Testis (tissue), 3 donors: ENCODE measurements around the gene CD72. TPM values are rescaled to one million over a fixed set of nuclear protein-coding genes. Genes with fewer than 3 reads are reported as not detected.

Experiments used
- DNase-seq: peaks from one replicate; pipeline ENCODE4 v3.0.0-alpha.2; 2019
- H3K27ac ChIP-seq, 2 donors: fragments of 200-600 bp; sonication (generic); one replicate each; pipeline ENCODE4 v1.5.1; 2019
- H3K27me3 ChIP-seq: fragments of 200-600 bp; sonication (generic); one replicate; pipeline ENCODE4 v1.5.1; 2019
- H3K36me3 ChIP-seq: fragments of 200-600 bp; sonication (generic); one replicate; pipeline ENCODE4 v1.5.1; 2017; ENCODE audit warnings: low read depth; ENCODE audit errors: missing control alignments
- H3K4me1 ChIP-seq: fragments of 200-600 bp; sonication (generic); one replicate; pipeline ENCODE4 v1.5.1; 2019
- H3K4me3 ChIP-seq, 2 donors: fragments of 200-600 bp; sonication (generic); one replicate each; pipeline ENCODE4 v1.5.1; 2017 to 2019
- H3K9me3 ChIP-seq: fragments of 200-600 bp; sonication (generic); one replicate; pipeline ENCODE4 v1.5.1; 2017
- CTCF ChIP-seq, 3 experiments: fragments of 450-650 bp in 2 of 3; fragments of 200-600 bp in 1 of 3; sonication (generic) in 1 of 3; IDR thresholded peaks; one replicate each; pipeline ENCODE4 v1.5.1; 2016 to 2019; ENCODE audit warnings: antibody characterized with exemption in 3 of 3, mild to moderate bottlenecking in 2 of 3, moderate library complexity in 1 of 3
- POLR2A ChIP-seq: fragments of 450-650 bp; IDR thresholded peaks from one replicate; pipeline ENCODE4 v1.6.1; 2017; ENCODE audit warnings: antibody characterized with exemption, mild to moderate bottlenecking, moderate library complexity
- WGBS, 2 donors: methylation state at CpG; one replicate each; pipeline ENCODE4 v1.1.5; 2018; 5-methylcytosine and 5-hydroxymethylcytosine counted together
- intact Hi-C: fragments of 100-400 bp; cut with DNase I; formaldehyde crosslinking; loops from one replicate; pipeline ENCODE4 v1.15.1; 2023; ENCODE audit warnings: low total_unique reads
- polyA plus RNA-seq: library from polyadenylated mRNA; stranded (reverse); fragments of 350-450 nt; fragmentation: Illumina TruSeq; extraction: RNeasy Lipid Tissue Mini Kit (QIAGEN cat#74804); gene quantifications from one replicate; pipeline ENCODE4 v1.2.3, GENCODE V29; 2014; ENCODE audit warnings: low read depth, low replicate concordance; ENCODE audit not compliant: insufficient read depth
- total RNA-seq, 2 donors: library from RNA; depleted of rRNA; stranded (reverse); fragments of >200 nt; gene quantifications; one replicate each; pipeline ENCODE4 v1.2.3, GENCODE V29; 2016

Gene CD72
- total and polyA plus RNA-seq, 3 donors from 2014 or later: 0.63 to 3.2 (median 0.99) TPM

- no peaks in the 10 kb centered on the region for H3K27me3 ChIP-seq
- H3K36me3 ChIP-seq: no peaks in the 10 kb centered on the region
- no peaks in the 10 kb centered on the region for H3K4me1 ChIP-seq
- TF ChIP-seq POLR2A (no peak), CTCF (IDR thresholded peaks at IDR 0.05) (no peak)
- H3K4me3 ChIP-seq: no peak overlapping the region
- no peak for DNase-seq
- intact Hi-C loops: no loop called here
- H3K9me3 ChIP-seq: no peaks in the 10 kb centered on the region
- WGBS, 2 donors: 85 to 87% methylated on average over 5 of the region's 5 CpGs
- no peak overlapping the region for H3K27ac ChIP-seq
These were observed 11.4 kb upstream of the CD72 start for GRCh38 chr9:35629597-35629996.

DNA sequence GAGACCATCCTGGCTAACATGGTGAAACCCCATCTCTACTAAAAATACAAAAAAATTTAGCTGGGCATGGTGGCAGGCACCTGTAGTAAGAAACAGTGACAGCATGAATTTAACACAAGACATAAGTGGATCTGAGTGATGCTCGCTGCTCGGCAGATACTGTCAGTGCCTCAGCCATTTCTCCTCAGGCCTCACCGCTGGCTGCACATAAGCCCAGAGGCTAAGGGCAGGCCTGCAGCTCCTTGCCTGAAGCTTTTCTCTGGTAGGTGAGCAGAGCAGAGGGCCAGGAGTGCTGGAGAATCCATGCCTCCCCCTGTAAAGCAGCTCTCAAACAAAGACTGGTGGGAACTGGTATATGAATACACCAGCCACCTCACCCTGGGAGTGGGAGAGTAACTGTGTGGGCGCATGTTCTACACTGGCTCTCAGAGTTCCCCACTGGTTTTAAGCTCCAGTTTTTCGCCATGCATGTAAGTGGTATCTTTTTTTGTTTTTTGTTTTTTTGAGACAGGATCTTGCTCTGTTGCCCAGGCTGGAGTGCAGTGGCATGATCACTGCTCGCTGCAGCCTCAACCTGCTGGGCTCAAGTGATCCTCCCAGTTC is 10.3 kb upstream of the CD72 start:
- H3K4me3 ChIP-seq: no peak overlapping the region
- no peak for TF ChIP-seq CTCF (IDR thresholded peaks at IDR 0.05)
- no peak for TF ChIP-seq POLR2A
- no peak for DNase-seq
- H3K27me3 ChIP-seq: no peaks in the 10 kb centered on the region
- intact Hi-C loops: no loop called here
- no peaks in the 10 kb centered on the region for H3K36me3 ChIP-seq
- H3K27ac ChIP-seq: no peak overlapping the region
- no peaks in the 10 kb centered on the region for H3K9me3 ChIP-seq
- 94 to 96% methylated on average over 6 of the region's 6 CpGs for WGBS, 2 donors
- no peaks in the 10 kb centered on the region for H3K4me1 ChIP-seq

- H3K9me3 ChIP-seq: no peaks in the 10 kb centered on the region
- no peaks in the 10 kb centered on the region for H3K27me3 ChIP-seq
- H3K4me3 ChIP-seq: no peak overlapping the region
- no peak for DNase-seq
- H3K27ac ChIP-seq: no peak overlapping the region
- H3K36me3 ChIP-seq: no peaks in the 10 kb centered on the region
- intact Hi-C loops: no loop called here
- WGBS, 2 donors: 83 to 100% methylated on average over 2 of the region's 2 CpGs
- H3K4me1 ChIP-seq: no peaks in the 10 kb centered on the region
- TF ChIP-seq POLR2A: no peak
- TF ChIP-seq CTCF (IDR thresholded peaks at IDR 0.05): no peak
These were observed 9.4 kb upstream of the CD72 start for GRCh38 chr9:35627575-35627974.

DNA sequence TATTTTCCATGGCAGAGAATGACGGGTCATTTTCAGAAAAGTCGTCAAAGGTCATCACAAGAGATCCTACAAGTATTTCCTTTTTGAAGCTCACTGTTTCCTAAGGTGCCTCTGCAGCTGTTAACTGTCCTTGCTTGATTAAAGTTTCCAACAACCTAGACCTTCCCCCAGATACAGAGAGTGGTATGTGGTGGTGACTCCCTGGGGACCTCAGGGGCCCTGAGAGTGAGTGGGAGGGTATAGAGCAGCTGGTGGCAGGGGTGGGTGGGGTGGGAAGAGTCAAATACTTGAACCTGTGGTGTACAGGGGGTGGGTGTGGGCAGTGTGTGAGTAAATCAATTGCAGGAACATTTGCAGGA is 1.6 kb upstream of the CD72 start:
- H3K27ac ChIP-seq: no peak overlapping the region
- H3K36me3 ChIP-seq: no peaks in the 10 kb centered on the region
- 57 to 66% methylated on average over 2 of the region's 2 CpGs for WGBS, 2 donors
- TF ChIP-seq CTCF (IDR thresholded peaks at IDR 0.05): no peak
- no peak for TF ChIP-seq POLR2A
- H3K9me3 ChIP-seq: no peaks in the 10 kb centered on the region
- H3K4me3 ChIP-seq: no peak overlapping the region
- DNase-seq: no peak
- intact Hi-C loops: no loop called here
- peaks cover 8% of the 10 kb centered on the region for H3K4me1 ChIP-seq
- H3K27me3 ChIP-seq: no peaks in the 10 kb centered on the region
